Measurements from ENCODE around the gene AMDHD2.
"Not testable (repeated sequence)": the region's sequence is repeated elsewhere in the genome, so short reads cannot be mapped to it uniquely, and the experiment has no call there.

AMDHD2 gene

DNA sequence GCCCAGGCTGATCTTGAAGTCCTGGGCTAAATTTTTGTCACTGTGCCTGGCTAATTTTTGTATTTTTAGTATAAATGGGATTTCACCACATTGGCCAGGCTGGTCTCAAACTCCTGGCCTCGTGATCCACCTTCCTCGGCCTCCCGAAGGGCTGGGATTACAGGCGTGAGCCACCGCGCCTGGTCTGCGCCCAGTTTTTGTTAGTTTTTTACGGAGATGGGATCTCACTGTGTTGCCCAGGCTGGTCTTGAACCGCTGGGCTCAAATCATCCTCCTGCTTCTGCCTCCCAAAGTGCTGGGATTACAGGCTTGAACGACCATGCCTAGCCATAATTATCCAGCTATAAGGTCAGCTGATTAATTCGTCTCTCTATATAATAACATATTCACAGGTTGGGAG, 13.7 kb downstream of the AMDHD2 start:
- no peak for DNase-seq (ENCODE audit: low read depth)

DNA sequence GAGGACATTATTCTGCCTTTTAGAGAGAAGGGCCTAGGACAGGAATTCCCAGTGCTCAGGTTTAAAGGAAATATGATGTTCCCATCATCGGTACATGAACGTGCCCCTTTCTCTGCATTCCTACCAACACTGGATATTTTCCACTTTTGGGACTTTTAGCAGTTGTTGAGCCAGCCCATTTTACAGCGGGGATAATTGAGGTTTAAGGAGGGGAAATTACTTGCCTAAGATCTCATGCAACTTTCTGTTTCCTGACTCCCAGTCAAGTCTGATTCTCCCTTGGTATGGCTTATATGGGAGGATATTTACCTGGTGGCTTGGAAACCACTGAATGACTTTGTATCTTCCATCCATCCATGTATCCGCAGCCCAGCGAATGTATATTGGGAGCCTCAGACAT, 14.2 kb downstream of the AMDHD2 start:
- not testable (repeated sequence) for DNase-seq (ENCODE audit: low read depth)

DNA sequence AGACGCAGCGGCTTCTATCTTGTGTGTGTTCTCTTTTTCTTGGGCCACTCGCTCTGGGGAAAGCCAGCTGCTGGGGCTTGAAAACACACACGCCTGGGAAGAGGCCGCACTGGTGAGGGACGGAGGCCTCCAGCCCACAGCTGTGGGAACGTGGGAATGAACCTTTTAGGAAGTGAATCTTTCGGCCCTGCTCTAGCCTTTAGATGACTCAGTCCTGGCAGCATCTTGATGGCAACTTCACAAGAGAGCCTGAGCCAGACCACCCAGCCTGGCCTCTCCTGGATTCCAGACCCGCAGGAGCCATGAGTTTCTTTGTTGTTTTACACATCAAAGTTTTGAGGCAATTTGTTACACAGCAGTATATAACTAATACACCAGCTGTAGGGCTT, 15.4 kb downstream of the AMDHD2 start:
- DNase-seq (ENCODE audit: low read depth), result no peak

DNA sequence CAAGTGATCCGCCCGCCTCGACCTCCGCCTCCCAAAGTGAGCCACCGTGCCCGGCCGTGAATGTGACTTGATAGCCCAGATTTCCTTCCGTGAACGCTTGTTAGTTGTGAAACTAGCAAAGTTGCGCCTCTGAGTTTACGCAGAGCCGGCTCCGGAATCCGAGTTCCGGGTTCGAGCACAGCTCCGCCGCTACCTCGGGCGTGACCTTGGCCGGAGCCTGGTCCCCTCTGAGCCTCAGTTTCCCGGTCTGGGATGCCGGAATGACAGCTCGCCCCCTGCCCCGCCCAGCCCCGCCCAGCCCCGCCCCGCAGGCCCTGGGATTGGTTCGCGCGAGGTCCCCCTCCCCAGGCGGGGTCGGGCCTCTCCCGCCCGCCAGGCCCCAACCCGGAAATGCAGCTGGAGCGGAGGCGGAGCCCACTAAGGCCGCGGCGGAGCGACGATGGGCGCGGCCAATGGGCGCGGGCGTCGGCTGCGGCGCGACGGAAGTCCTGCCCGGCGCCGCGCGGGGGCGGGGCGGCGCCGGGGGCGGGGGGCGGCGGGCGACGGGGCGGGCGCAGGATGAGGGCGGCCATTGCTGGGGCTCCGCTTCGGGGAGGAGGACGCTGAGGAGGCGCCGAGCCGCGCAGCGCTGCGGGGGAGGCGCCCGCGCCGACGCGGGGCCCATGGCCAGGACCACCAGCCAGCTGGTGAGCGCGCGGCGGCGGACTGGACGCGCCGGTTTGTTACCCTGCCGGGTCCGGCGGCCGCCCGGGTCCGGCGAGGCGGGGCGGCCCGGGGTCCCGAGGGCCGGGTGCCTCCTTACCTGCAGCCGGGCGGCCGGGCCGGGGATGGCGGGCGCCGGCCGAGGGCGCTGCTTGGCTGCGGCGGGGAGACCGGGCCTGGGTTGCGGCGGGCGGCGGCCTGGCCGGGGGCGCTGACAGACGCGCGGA, 17.5 kb downstream of the AMDHD2 start, which contains the start of gene PDPK1:
TSS of gene PDPK1 (plus strand) at position 571 of the 929 bp plus-strand sequence. CDS start at position 663, 92 bp downstream.
- DNase-seq (ENCODE audit: low read depth), result peak; percentile 87

DNA sequence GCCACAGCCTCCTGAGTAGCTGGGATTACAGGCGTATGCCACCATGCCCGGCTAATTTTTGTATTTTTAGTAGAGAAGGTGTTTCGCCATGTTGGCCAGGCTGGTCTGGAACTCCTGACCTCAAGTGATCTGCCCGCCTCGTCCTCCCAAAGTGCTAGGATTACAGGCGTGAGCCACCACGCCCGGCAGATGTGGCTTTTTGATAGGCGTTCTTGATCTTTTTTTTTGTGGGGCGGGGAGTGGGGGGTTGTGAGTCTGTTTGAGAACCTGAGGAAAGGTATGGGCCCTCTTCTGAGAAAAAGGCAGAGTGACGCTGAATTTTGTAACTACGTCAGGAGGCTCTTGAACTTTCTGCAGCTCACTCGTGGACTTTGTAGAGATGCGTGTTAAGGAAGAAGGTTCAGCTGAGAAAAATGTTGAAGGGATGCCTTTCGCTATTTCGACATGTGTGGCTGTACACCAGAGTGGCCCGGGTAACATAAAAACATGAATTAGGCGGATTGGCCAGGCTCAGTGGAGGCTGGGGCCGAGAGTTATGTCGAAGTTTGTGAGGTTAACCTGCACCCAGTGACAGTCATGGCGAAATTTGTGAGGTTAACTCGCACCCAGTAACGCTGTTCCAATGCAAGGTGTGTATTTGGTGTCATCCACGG, 19.1 kb downstream of the AMDHD2 start:
- not testable (repeated sequence) for DNase-seq (ENCODE audit: low read depth)

DNA sequence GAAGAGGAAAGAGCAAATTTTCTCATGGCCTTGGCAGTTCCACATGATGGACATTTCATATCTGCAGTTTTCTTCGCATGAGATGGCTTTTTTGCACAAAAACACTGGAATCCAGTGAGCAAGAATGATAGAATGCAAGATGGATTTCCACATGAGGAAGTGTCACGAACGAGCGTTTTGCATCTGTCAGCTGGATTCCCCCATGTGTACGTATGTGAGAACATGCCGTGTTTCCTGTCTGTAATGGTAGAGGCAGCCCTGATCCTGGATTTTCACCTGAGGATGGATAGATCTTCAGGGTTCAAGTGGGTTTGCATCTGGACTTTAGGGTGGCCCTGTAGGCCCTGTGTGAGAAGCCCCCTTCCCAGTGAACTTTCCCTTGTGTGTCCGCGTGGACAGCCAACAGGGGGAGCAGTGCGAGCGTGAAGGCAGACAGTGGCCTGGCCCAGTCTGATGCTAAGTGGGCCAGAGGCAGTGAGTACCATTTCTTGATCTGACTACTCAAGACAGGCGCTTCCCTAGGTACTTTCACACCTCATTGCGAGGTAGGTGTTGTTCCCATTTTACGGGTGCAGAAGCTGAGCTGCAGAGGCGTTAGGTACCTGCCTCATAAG, 19.8 kb downstream of the AMDHD2 start:
- not testable (repeated sequence) for DNase-seq (ENCODE audit: low read depth)

DNA sequence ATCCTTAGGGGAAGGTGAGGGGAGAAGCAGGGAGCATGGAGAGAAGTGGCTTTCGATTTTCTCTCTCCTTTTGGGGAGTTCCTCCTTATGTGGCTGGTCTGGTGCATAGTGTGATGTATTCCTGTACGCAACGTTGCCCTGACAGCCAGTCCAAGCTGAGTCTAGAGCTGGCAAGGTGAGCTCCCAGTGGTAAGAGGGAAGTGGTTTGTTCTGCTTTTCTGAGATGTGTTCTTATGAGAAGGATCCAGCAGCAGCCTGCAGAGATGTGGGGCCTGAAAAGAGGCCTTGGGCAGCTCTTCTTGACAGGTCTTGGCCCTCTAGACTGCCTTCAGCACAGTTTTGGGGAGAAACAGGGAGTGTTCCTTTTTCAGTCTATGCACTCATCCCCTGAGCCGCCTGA, 20.7 kb downstream of the AMDHD2 start:
- DNase-seq (ENCODE audit: low read depth), result not testable (repeated sequence)

DNA sequence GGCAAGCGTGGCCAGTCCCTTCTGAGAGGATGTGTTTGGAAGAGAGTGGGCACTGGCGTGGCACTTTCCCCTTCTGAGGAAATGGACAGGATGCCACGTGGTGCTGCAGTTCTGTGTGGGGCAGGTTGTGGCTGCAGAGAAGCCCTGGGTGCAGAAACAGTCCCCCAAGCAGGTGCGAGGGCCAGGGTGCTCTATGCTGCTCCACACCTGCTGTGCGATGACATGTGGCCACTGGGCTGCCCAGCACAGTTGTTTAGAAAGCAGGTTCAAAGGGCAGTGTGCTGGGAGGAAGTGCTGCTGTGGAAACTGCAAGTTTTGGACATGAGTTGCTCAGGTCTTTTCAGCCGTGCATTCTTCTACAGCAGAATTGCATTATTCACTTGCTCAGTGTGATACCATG, 21.2 kb downstream of the AMDHD2 start:
- DNase-seq (ENCODE audit: low read depth), result not testable (repeated sequence)

DNA sequence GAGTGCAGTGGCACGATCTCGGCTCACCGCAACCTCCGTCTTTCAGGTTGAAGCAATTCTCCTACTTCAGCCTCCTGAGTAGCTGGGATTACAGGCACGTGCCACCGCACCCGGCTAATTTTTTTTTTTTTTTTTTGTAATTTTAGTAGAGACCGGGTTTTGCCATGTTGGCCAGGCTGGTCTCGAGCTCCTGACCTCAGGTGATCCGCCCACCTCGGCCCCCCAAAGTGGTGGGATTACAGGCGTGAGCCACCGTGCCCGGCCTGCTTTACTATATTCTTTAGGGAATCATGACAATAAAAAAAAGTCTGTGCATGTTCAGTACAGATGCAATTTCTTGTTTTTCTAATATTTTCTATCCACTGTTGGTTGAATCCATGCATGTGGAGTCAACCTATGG, 23.6 kb downstream of the AMDHD2 start:
- DNase-seq (ENCODE audit: low read depth), result not testable (repeated sequence)

DNA sequence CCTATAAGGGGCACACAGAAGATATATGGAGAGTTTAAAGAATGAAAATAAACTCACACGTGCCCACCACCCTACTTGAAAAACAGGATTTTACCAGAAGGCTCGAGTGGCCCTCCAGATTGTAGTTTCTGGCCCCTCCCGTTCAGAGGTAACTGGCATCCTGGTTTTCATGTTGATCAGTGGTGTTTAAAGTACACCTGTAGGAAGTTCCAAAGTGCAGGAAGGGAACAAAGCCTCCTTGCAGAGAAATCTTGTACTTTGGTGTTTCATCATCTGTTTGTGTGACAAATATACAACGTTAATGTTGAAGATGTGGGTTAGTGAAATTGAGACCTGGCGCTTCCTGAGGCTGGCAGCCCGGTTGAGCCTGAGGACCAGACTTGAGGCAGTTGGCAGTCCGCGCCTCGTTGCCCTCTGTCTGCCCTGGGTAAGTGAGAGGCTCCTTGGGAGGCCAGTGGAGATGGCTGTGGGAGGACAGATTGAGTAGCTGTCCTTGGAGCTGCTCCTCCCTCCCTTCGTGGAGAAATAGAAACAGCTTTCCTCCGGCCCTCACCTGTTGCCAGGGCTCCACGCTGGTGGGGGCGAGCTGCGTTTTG, 30.2 kb downstream of the AMDHD2 start:
- not testable (repeated sequence) for DNase-seq (ENCODE audit: low read depth)

DNA sequence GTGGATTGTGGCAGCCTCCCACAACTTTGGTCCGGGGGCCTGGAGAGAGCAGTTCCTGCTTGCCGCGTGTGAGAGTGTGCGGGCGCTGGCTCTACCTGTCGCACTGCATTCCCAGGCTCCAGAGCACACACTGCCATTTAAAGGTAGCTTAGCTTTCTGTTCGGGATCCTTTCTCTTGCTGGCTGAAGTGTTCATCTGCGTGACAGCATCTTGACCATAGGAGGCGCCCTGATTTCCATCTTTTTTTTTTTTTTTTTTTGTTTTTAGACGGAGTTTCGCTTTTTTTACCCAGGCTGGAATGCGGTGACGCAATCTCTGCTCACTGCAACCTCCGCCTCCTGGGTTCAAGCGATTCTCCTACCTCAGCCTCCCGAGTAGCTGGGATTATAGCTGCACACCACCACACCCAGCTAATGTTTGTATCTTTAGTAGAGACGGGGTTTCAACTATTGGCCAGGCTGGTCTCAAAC, 31.3 kb downstream of the AMDHD2 start:
- not testable (repeated sequence) for DNase-seq (ENCODE audit: low read depth)

DNA sequence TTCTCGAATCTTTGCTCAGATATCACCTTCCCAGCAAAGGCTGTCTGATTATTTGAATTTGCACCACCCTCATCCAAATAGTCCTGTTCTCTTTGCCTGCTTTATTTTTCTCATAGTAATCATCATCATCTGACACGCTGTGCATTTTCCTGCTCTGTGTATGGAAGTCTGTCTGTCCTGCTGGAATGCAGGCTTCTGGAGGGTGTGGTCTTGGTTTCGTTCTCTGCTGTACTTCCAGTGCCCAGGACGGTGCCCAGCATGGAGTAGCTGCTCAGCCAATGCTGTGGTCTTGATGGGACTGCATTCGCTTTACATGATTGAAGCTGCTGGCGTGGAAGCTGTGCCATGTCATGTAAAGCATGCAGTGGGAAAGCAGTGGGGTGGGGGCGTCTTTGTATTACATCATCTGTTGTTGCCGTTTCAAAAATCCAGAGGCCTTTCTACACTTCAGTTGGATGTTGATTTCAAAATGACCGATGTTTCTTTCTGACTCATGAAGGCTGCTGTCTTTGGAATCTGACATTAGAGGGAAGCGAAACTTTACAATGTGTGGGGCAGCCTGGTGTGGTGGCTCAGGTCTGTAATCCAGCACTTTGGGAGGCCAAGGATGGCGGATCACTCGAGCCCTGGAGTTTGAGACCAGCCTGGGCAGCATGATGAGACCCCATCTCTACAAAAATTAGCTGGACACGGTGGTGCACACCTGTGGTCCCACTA, 34.7 kb downstream of the AMDHD2 start:
- not testable (repeated sequence) for DNase-seq (ENCODE audit: low read depth)

DNA sequence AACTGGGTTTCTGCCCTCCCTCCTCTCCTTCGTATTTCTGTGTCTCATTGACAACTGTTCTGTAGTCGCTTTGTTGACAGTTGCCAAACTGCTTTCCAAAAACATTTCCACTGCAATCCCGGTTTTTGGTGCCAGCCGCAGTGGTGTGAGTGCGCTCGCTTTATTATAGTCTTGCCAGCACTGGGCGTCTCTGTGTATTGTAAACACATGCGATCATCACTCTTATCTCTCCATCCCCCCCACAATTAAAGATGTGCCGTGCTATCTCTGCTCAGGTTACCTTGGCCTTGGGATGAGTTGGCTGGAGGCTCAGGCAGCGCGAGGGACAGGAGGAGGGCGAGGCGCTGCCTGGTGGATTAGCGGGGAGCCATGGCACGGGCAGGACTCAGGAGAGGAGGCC, 37.0 kb downstream of the AMDHD2 start:
- not testable (repeated sequence) for DNase-seq (ENCODE audit: low read depth)

DNA sequence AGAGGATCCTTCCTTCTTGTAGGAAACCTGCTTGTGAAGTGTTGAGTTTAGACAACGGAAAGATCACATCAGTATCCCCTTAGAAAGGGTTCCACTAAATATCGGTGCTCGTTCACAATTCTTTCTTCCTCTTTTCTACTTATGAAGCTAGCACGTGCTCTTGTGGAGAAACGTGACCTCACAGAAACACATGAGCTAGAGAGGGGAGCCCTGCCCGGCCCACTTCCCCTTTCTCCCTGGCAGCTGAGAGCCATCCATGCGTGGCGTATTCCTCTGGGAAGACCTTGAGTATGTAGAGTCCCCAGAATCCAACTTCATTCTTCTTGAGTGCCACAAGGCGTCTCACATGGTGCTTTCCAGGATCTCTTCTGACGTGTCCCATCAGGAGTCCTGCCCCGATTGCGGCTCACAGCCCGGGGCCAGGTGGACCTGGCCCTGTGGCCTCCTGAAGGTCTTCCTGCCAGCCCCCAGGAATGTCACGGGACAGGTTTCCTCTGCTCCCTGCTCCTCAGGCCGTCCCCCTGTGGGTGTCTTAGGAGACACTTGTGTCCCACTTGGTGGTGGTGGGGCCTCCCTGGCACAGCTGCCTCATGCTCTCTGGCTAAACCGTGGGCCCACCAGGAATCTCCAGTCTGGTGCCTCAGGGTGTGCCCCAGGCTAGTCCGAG, 40.1 kb downstream of the AMDHD2 start:
- DNase-seq (ENCODE audit: low read depth), result not testable (repeated sequence)

DNA sequence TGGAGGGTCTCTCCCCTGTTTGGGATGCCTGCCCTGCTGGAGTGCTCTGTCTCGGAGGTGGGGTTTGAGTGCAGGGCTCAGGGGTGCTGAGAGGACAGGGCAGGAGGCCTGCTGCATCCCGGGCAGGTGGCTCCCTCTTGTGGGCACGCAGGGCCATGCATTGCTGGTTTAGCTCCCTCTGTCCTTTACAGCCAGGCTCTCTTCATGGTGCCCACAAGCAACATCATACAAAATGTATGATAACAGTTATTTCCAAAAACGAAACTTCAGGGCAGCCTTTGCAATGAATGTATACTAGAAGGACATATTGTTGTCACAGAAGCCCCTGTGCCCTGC, 40.6 kb downstream of the AMDHD2 start:
- peak; percentile 46 for DNase-seq (ENCODE audit: low read depth)

DNA sequence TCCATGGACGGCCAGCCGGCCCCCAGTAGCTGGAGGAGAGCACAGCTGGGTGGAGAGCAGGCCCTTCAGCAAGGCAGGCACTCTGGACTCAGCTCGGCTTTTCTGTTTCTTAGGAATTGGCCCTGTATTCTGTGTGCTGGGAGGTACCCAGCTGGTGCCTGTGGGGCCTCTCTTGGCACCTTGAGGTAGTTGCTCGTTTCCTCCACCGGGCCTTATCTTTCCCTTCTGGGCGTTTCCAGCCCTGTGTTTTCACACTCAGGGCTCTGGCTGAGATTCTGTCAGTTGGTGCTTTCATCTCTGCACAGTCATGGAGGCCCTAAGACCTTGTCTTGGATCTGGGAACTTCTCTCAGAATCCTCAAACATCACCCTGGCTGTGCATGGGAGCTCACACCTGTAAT, 47.3 kb downstream of the AMDHD2 start:
- not testable (repeated sequence) for DNase-seq (ENCODE audit: low read depth)

DNA sequence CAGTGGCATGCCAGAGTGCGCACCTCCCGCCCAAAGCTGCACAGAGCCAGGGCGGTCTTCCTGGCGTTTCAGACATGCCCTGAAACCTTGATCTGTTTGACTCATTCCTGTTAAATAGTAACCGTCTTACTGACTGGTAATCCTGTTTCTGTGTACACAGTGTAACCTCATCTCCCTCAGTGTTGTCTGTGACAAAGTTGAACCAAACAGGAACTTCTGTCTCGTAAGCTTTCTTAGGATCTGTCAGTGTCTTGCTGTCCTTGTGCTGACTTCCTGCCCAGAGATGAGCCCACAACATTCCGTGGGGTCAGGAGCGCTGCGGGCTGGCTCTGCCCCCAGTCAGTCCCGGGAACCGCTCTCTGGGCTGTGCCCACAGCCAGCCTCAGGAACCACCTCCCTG, 48.4 kb downstream of the AMDHD2 start:
- not testable (repeated sequence) for DNase-seq (ENCODE audit: low read depth)

DNA sequence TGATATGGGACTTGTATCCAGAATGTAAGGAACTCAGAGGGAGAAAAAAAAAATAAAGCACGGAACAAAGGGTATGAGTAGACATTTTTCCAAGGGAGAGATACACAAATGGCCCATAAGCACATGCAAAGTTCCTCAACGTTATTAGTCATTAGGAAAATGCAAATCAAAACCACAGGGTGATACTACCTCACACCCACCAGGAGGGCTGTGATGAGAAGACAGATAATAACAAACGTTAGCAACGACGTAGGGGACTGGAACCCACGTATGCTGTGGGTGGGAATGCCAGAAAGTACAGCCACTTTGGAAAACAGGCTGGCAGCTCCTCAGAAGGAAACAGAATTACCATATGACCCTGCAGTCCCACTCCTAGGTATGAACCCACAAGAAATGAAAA, 52.5 kb downstream of the AMDHD2 start:
- not testable (repeated sequence) for DNase-seq (ENCODE audit: low read depth)

DNA sequence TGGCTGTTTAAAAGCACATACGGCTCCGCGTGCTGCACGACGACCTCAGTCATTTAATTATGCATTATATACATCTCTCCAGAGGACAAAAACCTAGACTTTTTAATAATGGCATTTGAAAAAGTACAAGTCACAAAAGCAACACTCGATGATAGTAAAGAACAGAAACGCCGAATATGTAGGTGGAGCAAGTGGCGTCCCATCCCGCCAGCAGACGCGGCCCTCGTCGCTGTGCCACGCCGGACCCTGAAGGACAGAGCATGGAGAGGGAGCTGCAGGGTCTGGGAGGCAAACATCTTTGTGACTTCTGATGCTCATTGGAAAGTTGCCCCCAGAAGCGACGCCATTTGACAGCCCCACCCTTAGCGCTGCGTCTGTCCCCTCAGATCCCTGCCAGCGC, 55.7 kb downstream of the AMDHD2 start:
- not testable (repeated sequence) for DNase-seq (ENCODE audit: low read depth)

DNA sequence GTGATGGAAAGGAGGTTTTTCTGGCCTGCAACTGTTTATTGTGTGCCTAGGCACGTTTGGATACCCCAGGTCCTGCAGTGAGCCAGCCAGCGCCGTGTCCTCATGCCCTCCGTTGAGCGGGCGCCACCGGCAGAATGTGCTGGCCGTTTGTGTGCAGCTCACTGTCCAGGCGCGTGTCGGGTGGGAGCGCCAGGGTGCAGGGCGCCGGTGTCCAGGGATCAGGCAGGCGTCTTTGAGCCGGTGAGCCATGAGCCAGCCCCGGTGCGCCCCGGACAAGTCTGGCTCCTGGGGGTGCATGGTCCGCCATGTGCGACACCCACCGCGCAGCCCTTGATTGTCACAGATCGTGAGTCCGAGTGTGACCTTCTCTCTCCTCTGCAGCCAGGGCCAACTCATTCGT, 56.9 kb downstream of the AMDHD2 start:
- DNase-seq (ENCODE audit: low read depth), result not testable (repeated sequence)

DNA sequence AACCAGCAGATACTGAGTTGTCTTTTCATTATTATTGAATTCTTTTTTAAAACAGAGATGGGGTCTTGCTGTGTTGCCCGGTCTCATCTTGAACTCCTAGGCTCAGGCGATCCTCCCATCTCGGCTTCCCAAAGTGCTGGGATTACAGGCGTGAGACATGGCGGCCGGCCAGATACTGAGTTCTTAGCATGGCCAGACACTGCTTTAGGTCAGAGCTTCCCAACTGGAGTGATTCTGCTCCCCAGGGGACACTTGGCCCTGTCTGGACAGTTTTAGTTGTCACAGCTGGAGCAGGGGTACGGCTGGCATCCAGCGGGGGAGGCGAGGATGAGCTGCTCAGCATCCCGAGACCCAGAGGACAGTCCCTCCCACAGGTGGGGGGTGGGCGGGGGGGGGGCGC, 58.7 kb downstream of the AMDHD2 start:
- DNase-seq (ENCODE audit: low read depth), result not testable (repeated sequence)
